HG02840 (cell line): ENCODE data around the gene FFAR3.
"Not testable (repeated sequence)": the region's sequence is repeated elsewhere in the genome, so short reads cannot be mapped to it uniquely, and the experiment has no call there.

Experiments used
- ATAC-seq: cut with Tn5 transposase; IDR thresholded peaks from one replicate; pipeline ENCODE4 v1.9.1; 2021; ENCODE audit warnings: mild to moderate bottlenecking, moderate library complexity, moderate number of reproducible peaks; ENCODE audit not compliant: unreplicated experiment, low FRiP score

Gene FFAR3

GRCh38 chr19:35370722-35371121 lies 12.5 kb downstream of the FFAR3 start, which contains the start of gene GPR42:
Gene GPR42 (plus strand): TSS chr19:35371068. CDS start chr19:35371360, 292 bp downstream.
- ATAC-seq: no peak

- ATAC-seq: no peak
These were observed 15.2 kb downstream of the FFAR3 start for GRCh38 chr19:35373492-35373891.

- ATAC-seq: not testable (repeated sequence)
These were observed 15.8 kb downstream of the FFAR3 start for GRCh38 chr19:35374031-35374430.

- ATAC-seq: no peak
These were observed 17.4 kb downstream of the FFAR3 start for GRCh38 chr19:35375505-35376307.

GRCh38 chr19:35377656-35378055 lies 19.4 kb downstream of the FFAR3 start:
- no peak for ATAC-seq

- no peak for ATAC-seq
These were observed 20.1 kb downstream of the FFAR3 start for GRCh38 chr19:35378356-35378755.

- not testable (repeated sequence) for ATAC-seq
These were observed 21.3 kb downstream of the FFAR3 start for GRCh38 chr19:35379545-35379944.

GRCh38 chr19:35379992-35380391 lies 21.7 kb downstream of the FFAR3 start:
- ATAC-seq: no peak

- ATAC-seq: no peak
These were observed 22.3 kb downstream of the FFAR3 start for GRCh38 chr19:35380450-35381124.

- ATAC-seq: no peak
These were observed 23.1 kb downstream of the FFAR3 start for GRCh38 chr19:35381318-35381717.

- no peak for ATAC-seq
These were observed 23.7 kb downstream of the FFAR3 start for GRCh38 chr19:35381926-35382325.

- ATAC-seq: no peak
These were observed 25.3 kb downstream of the FFAR3 start for GRCh38 chr19:35383536-35383935.

GRCh38 chr19:35388277-35389054 lies 30.2 kb downstream of the FFAR3 start:
- ATAC-seq: no peak

- ATAC-seq: no peak
These were observed 31.1 kb downstream of the FFAR3 start for GRCh38 chr19:35389192-35389861.

- ATAC-seq: no peak
These were observed 34.8 kb downstream of the FFAR3 start for GRCh38 chr19:35392742-35393715.

GRCh38 chr19:35395382-35396199 lies 37.3 kb downstream of the FFAR3 start:
- ATAC-seq: no peak

GRCh38 chr19:35396240-35396885 lies 38.1 kb downstream of the FFAR3 start:
- ATAC-seq: no peak

- ATAC-seq: no peak
These were observed 38.8 kb downstream of the FFAR3 start for GRCh38 chr19:35397064-35397463.
